Osteocyte (in vitro differentiated cells): ENCODE data around the gene TRERF1. TPM values are rescaled to one million over a fixed set of nuclear protein-coding genes. Genes with fewer than 3 reads are reported as not detected.

Experiments used
- DNase-seq: peaks from one replicate; pipeline ENCODE4 v3.0.0; 2021; ENCODE audit warnings: mixed read lengths; ENCODE audit not compliant: unreplicated experiment; ENCODE audit errors: extremely low spot score
- H3K27ac Mint-ChIP-seq: one replicate; pipeline ENCODE4 v1.8.0; 2021; ENCODE audit warnings: mild to moderate bottlenecking, mixed read lengths; ENCODE audit not compliant: unreplicated experiment
- H3K27me3 Mint-ChIP-seq: one replicate; pipeline ENCODE4 v1.8.0; 2021; ENCODE audit warnings: mixed read lengths; ENCODE audit not compliant: unreplicated experiment
- H3K36me3 Mint-ChIP-seq: one replicate; pipeline ENCODE4 v1.8.0; 2021; ENCODE audit warnings: mixed read lengths; ENCODE audit not compliant: unreplicated experiment
- H3K4me1 Mint-ChIP-seq: one replicate; pipeline ENCODE4 v1.8.0; 2021; ENCODE audit warnings: mixed read lengths; ENCODE audit not compliant: unreplicated experiment
- H3K4me3 Mint-ChIP-seq: one replicate; pipeline ENCODE4 v1.8.0; 2021; ENCODE audit warnings: mild to moderate bottlenecking, moderate library complexity, mixed read lengths; ENCODE audit not compliant: unreplicated experiment
- H3K9me3 Mint-ChIP-seq: one replicate; pipeline ENCODE4 v1.8.0; 2021; ENCODE audit warnings: mixed read lengths; ENCODE audit not compliant: unreplicated experiment
- CTCF ChIP-seq: fragments of 200-600 bp; sonication (generic); IDR thresholded peaks from 2 replicates; pipeline ENCODE4 v1.5.0; 2021; ENCODE audit warnings: antibody characterized with exemption, mild to moderate bottlenecking, moderate library complexity
- total RNA-seq: library from RNA; stranded (reverse); gene quantifications from 2 replicates; pipeline ENCODE4 v1.2.1, GENCODE V29; 2021

TRERF1 gene
- total RNA-seq, 1 donor from 2014 or later = 6.4 TPM

GRCh38 chr6:42443312-42444060 is 8.2 kb downstream of the TRERF1 start:
- TF ChIP-seq CTCF = no peak
- Mint-ChIP-seq H3K27ac (no peak overlapping the region), H3K27me3 (no peaks in the 10 kb centered on the region)

GRCh38 chr6:42441697-42442081 is 10.0 kb downstream of the TRERF1 start:
- no peak for TF ChIP-seq CTCF
- Mint-ChIP-seq H3K27me3 (no peaks in the 10 kb centered on the region), H3K36me3 (peaks cover 3% of the 10 kb centered on the region), H3K27ac (peak overlapping the region; percentile 88), H3K9me3 (no peaks in the 10 kb centered on the region), H3K4me1 (peaks cover 39% of the 10 kb centered on the region), H3K4me3 (no peak overlapping the region)
- no peak for DNase-seq

More at GRCh38 chr6:42443312-42444060, 8.2 kb downstream of the TRERF1 start:
- no peak for DNase-seq
- Mint-ChIP-seq H3K9me3 (no peaks in the 10 kb centered on the region), H3K36me3 (peaks cover 3% of the 10 kb centered on the region), H3K4me3 (no peak overlapping the region), H3K4me1 (peaks cover 42% of the 10 kb centered on the region)

DNA sequence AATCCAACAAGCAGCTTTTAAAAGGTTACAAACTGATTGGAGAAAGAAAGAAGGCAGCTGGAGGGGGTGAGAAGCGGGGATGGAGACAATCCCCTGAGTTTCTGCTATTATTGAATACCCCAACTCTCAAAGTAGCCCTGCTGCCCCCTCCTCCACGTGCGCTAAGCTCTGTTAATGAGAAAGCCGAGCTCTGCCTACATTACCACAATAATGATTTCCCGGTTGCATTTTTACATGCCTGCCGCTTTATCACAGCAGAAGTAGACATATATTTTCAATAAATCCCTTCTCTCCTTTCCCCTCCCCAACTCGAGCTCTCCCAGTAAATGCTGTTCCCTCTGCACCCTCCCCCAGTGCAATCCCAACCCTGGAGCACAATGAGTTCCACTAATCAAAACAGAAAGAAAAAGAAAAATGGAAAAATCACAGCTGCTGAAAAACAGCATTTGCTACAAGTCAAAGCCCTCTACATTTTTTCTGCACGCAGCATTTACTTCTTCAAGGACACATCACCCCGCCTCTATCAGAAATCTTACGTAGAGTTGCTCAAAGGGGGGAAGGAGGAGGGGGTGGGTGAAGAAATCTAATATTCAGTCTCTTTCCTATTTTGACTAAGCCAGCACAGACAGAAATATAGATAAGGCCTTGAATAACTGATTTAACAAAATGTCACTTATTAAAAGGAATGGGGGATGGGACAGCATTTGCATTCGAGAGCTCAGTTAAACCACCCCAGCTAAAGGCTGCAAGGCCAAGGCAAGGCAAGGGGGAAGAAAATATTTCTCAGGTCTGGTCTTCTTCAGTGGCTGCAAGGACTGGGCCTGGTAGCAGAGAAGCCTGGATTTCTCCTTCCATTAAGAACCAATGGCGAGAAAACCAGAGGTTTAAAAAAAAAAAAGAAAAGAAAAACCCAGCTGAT is 10.7 kb downstream of the TRERF1 start:
- no peak for DNase-seq
- Mint-ChIP-seq H3K27ac (peak overlapping the region; percentile 88), H3K9me3 (no peaks in the 10 kb centered on the region), H3K27me3 (no peaks in the 10 kb centered on the region), H3K4me3 (peak overlapping the region; percentile 67), H3K36me3 (peaks cover 3% of the 10 kb centered on the region), H3K4me1 (peaks cover 39% of the 10 kb centered on the region)
- TF ChIP-seq CTCF = no peak

DNA sequence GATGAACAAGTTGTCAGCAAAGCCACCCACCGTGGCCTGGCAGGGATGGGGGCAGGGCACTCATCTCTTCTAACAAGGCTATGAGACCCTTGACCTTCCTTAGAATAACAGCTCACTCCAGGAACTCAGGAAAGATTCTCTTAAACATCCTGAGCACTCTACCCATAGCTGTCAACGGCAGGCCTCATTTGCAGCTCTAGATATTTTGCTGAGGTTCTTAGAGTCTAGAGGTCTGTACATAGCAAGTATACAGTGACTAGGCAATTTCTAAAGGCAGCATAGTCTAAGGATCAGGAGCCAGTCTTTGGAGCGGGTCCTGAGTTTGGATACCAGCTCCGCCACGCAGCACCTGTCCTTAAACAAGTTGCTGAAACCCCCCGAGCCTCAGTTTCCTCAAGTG is 11.7 kb downstream of the TRERF1 start:
- Mint-ChIP-seq H3K9me3 (no peaks in the 10 kb centered on the region), H3K36me3 (peaks cover 4% of the 10 kb centered on the region), H3K27me3 (no peaks in the 10 kb centered on the region), H3K4me3 (no peak overlapping the region), H3K4me1 (peaks cover 39% of the 10 kb centered on the region), H3K27ac (peak overlapping the region; percentile 88)
- TF ChIP-seq CTCF = no peak
- DNase-seq = peak; percentile 42

- Mint-ChIP-seq H3K27me3 (no peaks in the 10 kb centered on the region), H3K36me3 (peaks cover 18% of the 10 kb centered on the region), H3K9me3 (peaks cover 7% of the 10 kb centered on the region), H3K4me1 (peaks cover 26% of the 10 kb centered on the region), H3K27ac (no peak overlapping the region), H3K4me3 (no peak overlapping the region)
- TF ChIP-seq CTCF = no peak
- DNase-seq = no peak
These were observed 14.9 kb downstream of the TRERF1 start for GRCh38 chr6:42436825-42437224.
